Astrocyte (in vitro differentiated cells and primary cell): ENCODE results near the gene KMT2B.

ENCODE experiments used
- CTCF ChIP-seq: IDR thresholded peaks from 2 replicates; pipeline ENCODE4 v1.5.1; 2011; ENCODE audit warnings: low read depth, mild to moderate bottlenecking, inconsistent platforms, low read length, moderate library complexity; ENCODE audit not compliant: insufficient read depth
- EZH2 ChIP-seq: IDR thresholded peaks from 2 replicates; pipeline ENCODE4 v1.6.1; 2012; ENCODE audit warnings: mild to moderate bottlenecking, low read length, inconsistent platforms; ENCODE audit not compliant: insufficient read depth

GRCh38 chr19:35669974-35670373, 47.8 kb upstream of the KMT2B start:
- TF ChIP-seq CTCF, result no peak
- no peak for TF ChIP-seq EZH2
